Skeletal muscle satellite cell (primary cell): ENCODE measurements around the gene CALML3.

ENCODE experiments used
- H3K27me3 ChIP-seq: 2 replicates; pipeline ENCODE4 v1.7.0; 2013; ENCODE audit warnings: low read length; ENCODE audit not compliant: control insufficient read depth, insufficient read depth
- H3K36me3 ChIP-seq: 2 replicates; pipeline ENCODE4 v1.7.0; 2013; ENCODE audit warnings: mild to moderate bottlenecking, control low read depth, low read length; ENCODE audit not compliant: insufficient read depth
- H3K4me1 ChIP-seq: 2 replicates; pipeline ENCODE4 v1.7.0; 2013; ENCODE audit warnings: low read length; ENCODE audit not compliant: control insufficient read depth, insufficient read depth
- H3K4me2 ChIP-seq: 2 replicates; pipeline ENCODE4 v1.7.0; 2013; ENCODE audit warnings: mild to moderate bottlenecking, low read length
- H3K4me3 ChIP-seq: 2 replicates; pipeline ENCODE4 v1.7.0; 2013; ENCODE audit warnings: low read length
- H3K9ac ChIP-seq: 2 replicates; pipeline ENCODE4 v1.7.0; 2013; ENCODE audit warnings: mild to moderate bottlenecking, low read depth, low read length, moderate library complexity
- H3K9me3 ChIP-seq: replicated peaks from 2 replicates; pipeline ENCODE4 v1.7.0; 2013; ENCODE audit warnings: mild to moderate bottlenecking, control low read depth, low read length

CALML3 gene

DNA sequence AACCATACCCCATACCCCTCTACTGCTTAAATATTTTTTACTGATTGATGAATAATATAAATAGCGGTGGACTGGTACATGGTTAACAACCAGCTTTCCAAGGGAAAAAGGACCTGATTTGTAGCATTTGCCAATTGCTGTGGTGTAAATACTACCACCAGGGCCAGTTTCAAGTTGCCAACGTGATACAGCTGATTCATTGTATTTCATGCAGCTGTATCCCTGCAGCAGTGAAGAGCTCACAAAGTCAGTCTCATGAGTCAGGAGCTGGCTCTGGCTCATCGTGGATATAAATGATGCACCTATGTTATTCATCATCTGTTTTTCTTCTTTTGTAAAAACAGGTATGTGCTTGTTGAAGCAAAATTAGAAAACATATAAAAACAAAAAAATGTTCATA is 40.6 kb upstream of the CALML3 start:
- Histone ChIP-seq H3K27me3 (peaks cover 26% of the 10 kb centered on the region), H3K36me3 (no peaks in the 10 kb centered on the region), H3K9ac (no peak overlapping the region), H3K9me3 (no peaks in the 10 kb centered on the region), H3K4me1 (no peaks in the 10 kb centered on the region), H3K4me3 (no peak overlapping the region), H3K4me2 (no peak overlapping the region)

DNA sequence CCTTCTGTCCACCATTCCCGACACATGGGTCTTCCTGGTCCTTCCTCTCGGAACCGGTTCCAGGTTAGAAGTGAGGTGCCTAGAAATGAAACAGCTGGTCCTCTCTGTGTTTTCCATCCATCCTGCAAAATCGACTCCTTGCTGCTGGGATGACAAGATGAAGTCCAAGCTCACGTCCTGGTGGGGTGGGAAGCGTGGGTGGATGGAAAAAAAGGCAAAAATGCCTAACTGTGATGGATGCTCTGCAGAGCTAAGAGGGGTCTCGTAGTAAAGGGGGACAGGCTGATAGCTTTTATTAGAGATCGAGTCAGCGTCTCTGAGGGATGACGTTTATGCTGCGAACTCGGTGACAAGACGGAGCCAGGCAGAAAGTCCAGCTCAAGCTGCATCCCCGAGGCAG is 39.5 kb upstream of the CALML3 start:
- peaks cover 26% of the 10 kb centered on the region for H3K27me3 ChIP-seq
- no peaks in the 10 kb centered on the region for H3K9me3 ChIP-seq
- no peak overlapping the region for H3K4me2 ChIP-seq
- no peaks in the 10 kb centered on the region for H3K4me1 ChIP-seq
- no peaks in the 10 kb centered on the region for H3K36me3 ChIP-seq
- H3K4me3 ChIP-seq = no peak overlapping the region
- no peak overlapping the region for H3K9ac ChIP-seq

DNA sequence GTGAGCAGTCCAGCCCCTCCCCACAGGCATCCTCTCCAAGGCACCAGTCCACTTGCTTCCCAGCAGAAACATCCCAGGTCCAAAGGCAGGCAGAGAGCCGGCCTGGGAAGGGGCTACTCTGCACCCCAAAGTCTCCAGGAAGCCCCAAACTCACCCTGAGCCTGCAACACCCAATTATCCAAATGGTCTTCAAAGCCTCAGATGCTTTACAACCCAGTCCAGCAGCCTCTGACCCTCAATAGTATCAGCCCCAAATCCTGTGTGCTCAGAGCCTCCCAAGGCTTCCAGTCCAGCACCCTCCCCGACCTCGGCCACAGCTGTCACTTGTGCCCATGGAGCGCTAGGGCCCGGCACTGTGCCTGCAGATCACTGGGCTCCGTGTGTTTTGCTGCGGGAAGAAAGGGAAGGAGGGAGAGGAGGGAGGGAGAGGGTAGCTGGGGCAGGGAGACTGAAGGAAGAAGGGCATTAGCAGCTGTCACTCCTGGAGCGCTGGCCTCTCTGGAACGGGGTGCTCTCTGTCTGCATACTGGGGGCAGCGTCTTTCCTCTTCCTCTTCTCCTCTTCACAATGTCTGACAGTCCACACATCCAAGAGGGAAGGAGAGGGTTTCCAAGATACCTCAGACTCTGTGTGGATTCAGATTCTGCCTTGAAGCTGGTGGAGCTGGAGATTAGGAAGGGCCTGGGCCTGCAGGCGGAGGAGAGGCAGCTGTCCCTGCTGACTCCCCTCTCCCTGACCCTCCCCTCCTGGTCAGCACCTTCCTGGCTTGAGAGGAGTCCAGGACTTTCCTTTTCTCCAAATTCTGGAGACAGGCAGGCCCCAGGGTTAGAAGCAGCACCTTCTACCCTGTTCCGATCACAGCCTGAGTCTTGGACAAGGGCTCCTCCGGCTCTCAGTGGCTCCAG is 38.6 kb upstream of the CALML3 start:
- Histone ChIP-seq H3K36me3 (no peaks in the 10 kb centered on the region), H3K9ac (no peak overlapping the region), H3K4me2 (no peak overlapping the region), H3K4me3 (no peak overlapping the region), H3K27me3 (peaks cover 26% of the 10 kb centered on the region), H3K9me3 (no peaks in the 10 kb centered on the region), H3K4me1 (no peaks in the 10 kb centered on the region)

DNA sequence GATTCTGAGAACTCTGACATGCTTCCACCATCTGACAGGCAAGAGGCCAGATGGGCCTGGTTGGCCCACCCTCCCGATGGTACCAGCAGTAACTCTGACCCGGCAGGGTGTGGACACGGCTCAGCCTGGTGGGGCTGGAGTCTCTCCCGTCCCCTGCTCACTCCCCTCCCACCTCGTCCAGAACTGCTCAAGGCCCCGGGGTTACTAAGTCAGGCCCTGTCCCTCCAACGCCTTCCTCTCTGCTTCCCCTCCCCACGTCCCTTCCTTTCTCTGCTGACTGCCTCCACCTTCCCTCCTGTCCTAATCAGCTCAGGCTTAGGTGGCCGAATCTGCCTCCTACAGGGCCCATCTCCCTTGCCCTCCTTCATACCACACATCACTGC is 37.9 kb upstream of the CALML3 start:
- H3K4me1 ChIP-seq = no peaks in the 10 kb centered on the region
- no peak overlapping the region for H3K4me3 ChIP-seq
- no peaks in the 10 kb centered on the region for H3K36me3 ChIP-seq
- H3K4me2 ChIP-seq = no peak overlapping the region
- no peaks in the 10 kb centered on the region for H3K9me3 ChIP-seq
- H3K27me3 ChIP-seq = peaks cover 26% of the 10 kb centered on the region
- no peak overlapping the region for H3K9ac ChIP-seq

DNA sequence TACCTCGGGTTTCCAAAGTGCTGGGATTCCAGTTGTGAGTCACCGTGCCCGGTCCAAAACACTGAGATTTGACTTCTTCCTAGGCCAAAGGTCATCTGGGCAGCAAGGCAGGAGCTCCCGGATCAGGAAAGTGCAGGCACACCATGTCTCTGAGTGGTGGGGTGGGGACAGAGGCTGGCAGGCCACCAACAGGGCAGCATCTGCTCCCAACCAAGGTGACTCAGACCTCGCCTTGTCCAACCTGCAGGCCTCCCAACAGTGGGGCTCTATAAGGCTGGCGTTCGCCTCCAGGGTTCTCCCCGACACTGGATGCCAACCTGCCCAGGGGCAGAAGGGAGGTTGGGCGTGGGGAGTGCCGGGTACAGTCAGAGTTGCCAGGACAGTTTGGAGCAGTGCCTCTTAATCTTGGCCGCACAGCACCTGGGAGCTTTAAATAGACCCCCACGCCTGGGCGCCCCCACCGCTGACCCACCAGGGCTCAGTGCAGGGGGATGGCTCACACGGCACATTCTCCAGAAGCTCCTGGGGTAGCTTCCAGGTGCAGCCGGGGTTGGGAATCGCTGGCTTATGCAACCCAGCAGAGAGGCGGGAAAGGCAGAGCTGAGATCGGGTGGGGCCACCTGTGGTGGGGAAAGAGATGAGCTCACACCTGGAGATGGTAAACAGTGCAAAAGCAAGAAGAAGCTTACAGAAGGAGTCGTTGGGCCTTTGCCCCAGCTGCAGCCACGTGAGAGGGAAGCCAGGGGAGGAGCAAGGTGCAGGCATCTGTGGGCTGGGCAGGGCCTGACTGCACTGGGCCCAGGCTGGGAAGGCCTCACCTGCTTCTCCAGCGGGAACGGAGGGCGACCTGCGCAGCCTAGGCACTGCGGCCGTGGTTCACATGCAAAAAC is 36.2 kb upstream of the CALML3 start:
- Histone ChIP-seq H3K4me2 (no peak overlapping the region), H3K27me3 (peaks cover 26% of the 10 kb centered on the region), H3K9ac (no peak overlapping the region), H3K4me1 (no peaks in the 10 kb centered on the region), H3K36me3 (no peaks in the 10 kb centered on the region), H3K4me3 (no peak overlapping the region), H3K9me3 (peaks cover 5% of the 10 kb centered on the region)

DNA sequence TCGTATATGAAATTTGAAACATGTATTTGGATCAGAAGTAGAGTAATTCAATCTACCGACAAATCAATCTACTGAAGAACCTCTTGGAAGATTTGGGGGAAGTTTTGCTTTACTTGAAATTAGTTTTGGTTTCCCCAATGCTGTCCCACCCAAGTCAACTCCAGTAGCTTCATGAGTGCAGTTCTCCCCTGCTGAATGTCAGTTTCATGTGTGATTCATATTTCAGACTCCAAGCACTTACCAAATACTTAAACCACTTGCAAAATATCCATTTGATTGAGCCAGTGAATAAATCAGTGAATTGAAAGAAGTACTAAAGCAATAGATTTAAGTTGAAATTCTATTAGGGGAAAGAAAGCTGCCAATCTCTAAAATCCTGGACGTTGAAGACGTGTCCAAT is 34.7 kb upstream of the CALML3 start:
- no peak overlapping the region for H3K4me2 ChIP-seq
- H3K9ac ChIP-seq = no peak overlapping the region
- no peak overlapping the region for H3K4me3 ChIP-seq
- H3K36me3 ChIP-seq = no peaks in the 10 kb centered on the region
- H3K27me3 ChIP-seq = peaks cover 23% of the 10 kb centered on the region
- H3K4me1 ChIP-seq = no peaks in the 10 kb centered on the region
- H3K9me3 ChIP-seq = peaks cover 5% of the 10 kb centered on the region

DNA sequence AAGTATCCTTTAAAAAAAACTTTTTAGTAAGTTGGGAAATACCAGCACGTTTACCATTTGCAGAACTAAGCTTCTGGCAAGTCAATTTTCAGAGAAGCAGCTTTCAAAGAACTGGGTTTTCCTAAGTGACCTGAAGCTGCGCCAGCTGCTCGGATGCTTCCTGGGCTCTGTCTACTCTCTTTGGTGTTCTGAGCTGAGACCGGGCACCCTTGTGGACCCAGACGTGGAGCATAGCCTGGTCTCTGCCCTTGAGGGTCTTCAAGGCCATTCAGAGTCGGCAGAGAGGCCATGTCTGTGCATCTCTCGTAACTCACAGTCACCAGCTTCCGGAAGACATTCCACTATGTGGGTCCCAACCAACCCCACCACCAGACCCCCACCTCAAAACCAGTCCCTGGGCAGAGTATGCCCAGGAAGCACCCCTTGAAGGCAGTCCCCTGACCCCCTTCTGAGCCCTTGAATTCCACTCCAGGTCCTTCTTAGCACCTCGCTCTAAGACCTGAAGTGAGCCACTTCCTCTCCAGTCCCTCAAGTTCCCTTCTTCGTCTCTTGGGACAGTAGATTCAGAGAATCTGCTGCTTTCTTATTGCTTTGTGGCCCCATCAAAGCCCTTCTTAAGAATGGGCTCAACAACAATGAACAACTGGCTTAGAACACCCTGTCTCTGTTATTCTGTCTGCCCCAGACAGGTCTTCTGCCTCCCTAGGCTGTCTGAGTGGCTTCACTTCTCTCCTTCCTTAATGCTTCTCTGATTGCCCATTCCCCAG is 33.9 kb upstream of the CALML3 start:
- Histone ChIP-seq H3K9ac (no peak overlapping the region), H3K4me2 (no peak overlapping the region), H3K4me1 (no peaks in the 10 kb centered on the region), H3K9me3 (peaks cover 5% of the 10 kb centered on the region), H3K36me3 (no peaks in the 10 kb centered on the region), H3K27me3 (peaks cover 16% of the 10 kb centered on the region), H3K4me3 (no peak overlapping the region)

DNA sequence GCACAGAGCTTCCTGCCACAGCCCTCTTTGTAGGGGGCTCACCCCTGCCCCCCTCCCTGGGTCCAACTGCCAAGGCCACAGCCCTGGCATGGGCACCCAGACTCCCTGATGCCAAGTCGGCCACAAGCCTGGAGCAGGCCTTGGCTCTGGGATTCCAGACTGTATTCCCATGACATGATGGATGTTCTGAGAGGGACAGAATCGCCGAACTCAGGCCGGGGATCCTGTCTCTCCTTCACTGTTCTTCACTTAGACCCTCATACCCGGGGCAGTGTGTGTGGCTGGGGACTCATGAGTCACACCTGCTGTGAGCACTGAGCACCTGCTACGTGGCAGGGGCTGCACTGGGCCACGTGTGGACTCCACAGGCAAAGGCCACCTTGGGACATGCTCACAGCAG is 33.3 kb upstream of the CALML3 start:
- Histone ChIP-seq H3K27me3 (peaks cover 10% of the 10 kb centered on the region), H3K9ac (no peak overlapping the region), H3K9me3 (peaks cover 5% of the 10 kb centered on the region), H3K4me2 (no peak overlapping the region), H3K4me1 (no peaks in the 10 kb centered on the region), H3K36me3 (no peaks in the 10 kb centered on the region), H3K4me3 (no peak overlapping the region)

DNA sequence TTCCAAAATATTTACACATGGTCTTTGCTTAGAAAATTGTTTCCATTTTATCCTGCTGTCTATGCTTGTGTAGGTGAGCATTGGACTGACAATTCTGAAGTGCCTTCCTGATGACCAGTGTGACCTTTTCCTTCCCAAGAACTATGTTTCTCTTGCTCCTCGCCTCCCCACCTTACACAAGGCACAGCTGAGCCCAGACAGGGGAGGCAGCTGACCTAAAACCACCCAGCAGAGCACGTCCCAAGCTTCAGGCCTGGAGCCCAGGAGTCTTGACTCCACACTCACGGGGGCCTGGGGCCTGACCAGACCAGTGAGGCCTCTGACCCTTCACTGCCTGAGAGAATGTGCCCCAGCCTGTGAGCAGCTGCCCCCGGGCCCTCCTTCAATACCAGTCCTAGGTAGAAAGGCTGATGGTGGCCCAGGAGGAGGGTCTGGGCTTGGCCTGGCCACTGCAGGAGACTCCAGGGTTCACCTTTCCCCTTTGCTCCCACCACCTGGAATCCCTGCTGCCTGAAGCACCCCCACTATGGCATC is 32.4 kb upstream of the CALML3 start:
- Histone ChIP-seq H3K4me3 (no peak overlapping the region), H3K36me3 (no peaks in the 10 kb centered on the region), H3K9ac (no peak overlapping the region), H3K4me2 (no peak overlapping the region), H3K4me1 (no peaks in the 10 kb centered on the region), H3K27me3 (peaks cover under 1% of the 10 kb centered on the region), H3K9me3 (peaks cover 5% of the 10 kb centered on the region)

DNA sequence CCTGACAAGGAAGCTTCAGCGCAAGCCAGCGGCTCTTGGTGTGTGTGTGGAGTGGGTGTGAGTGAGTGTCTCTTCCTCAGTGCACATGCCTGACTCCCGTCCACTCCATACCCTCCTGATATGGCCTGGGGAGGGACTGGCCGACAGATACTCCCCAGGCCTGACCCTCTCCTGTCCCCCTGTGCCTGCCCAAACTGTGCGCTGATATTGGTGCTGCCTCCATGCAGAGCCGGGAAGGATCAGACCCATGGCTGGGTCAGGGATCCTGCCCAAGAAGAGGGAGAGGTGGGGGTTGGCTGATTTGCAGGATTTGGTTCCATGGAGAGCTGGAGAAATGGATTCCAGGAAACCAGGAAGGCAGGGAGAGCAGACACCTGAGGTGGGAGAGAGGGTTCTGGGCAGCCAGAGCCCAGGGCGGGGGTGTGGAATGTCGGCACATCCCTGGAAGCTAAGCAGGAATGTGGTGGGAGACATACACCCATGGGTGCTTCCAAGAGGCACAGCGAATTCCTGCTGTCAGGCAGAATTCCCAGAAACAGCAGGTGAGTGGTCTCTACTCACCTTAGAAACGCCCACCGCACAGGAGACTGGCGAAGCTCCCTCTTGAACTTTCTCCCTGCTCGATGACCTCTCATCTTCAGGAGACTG is 31.7 kb upstream of the CALML3 start:
- Histone ChIP-seq H3K36me3 (no peaks in the 10 kb centered on the region), H3K9me3 (peaks cover 5% of the 10 kb centered on the region), H3K4me2 (no peak overlapping the region), H3K4me1 (no peaks in the 10 kb centered on the region), H3K9ac (no peak overlapping the region), H3K27me3 (peaks cover 1% of the 10 kb centered on the region), H3K4me3 (no peak overlapping the region)
